H9 (cell line): ENCODE measurements around the gene MRPL21. TPM values are rescaled to one million over a fixed set of nuclear protein-coding genes. Genes with fewer than 3 reads are reported as not detected.

Source experiments
- DNase-seq: peaks from one replicate; pipeline ENCODE4 v3.0.0-alpha.2; 2017
- H2AFZ ChIP-seq: one replicate; pipeline ENCODE4 v1.6.1; 2013; ENCODE audit warnings: mild to moderate bottlenecking, low read length, control low read depth, moderate library complexity
- H2AK5ac ChIP-seq: 2 replicates; pipeline ENCODE4 v1.6.1; 2013; ENCODE audit warnings: low read length, control low read depth, mixed read lengths; ENCODE audit not compliant: insufficient read length
- H2BK120ac ChIP-seq: one replicate; pipeline ENCODE4 v1.6.1; 2013; ENCODE audit warnings: low read depth, mild to moderate bottlenecking, low read length, control low read depth, inconsistent platforms; ENCODE audit not compliant: poor library complexity, severe bottlenecking
- H2BK12ac ChIP-seq: 2 replicates; pipeline ENCODE4 v1.6.1; 2013; ENCODE audit warnings: low read length, control low read depth, mixed read lengths, low read depth; ENCODE audit not compliant: insufficient read length
- H2BK15ac ChIP-seq: 2 replicates; pipeline ENCODE4 v1.6.1; 2013; ENCODE audit warnings: low read depth, low read length, control low read depth
- H2BK20ac ChIP-seq: one replicate; pipeline ENCODE4 v1.6.1; 2013; ENCODE audit warnings: low read depth, mild to moderate bottlenecking, low read length, control low read depth, inconsistent platforms; ENCODE audit not compliant: poor library complexity, severe bottlenecking
- H2BK5ac ChIP-seq: 2 replicates; pipeline ENCODE4 v1.6.1; 2013; ENCODE audit warnings: low read length, control low read depth, mixed read lengths; ENCODE audit not compliant: insufficient read length
- H3K14ac ChIP-seq: 2 replicates; pipeline ENCODE4 v1.6.1; 2013; ENCODE audit warnings: low read length, control low read depth; ENCODE audit not compliant: insufficient read depth
- H3K18ac ChIP-seq: 2 replicates; pipeline ENCODE4 v1.6.1; 2013; ENCODE audit warnings: low read depth, mild to moderate bottlenecking, mixed read lengths, low read length, control low read depth; ENCODE audit not compliant: insufficient read length
- H3K23ac ChIP-seq: 2 replicates; pipeline ENCODE4 v1.6.1; 2013; ENCODE audit warnings: low read length, control low read depth, mixed read lengths, low read depth; ENCODE audit not compliant: insufficient read length
- H3K23me2 ChIP-seq: 2 replicates; pipeline ENCODE4 v1.6.1; 2013; ENCODE audit warnings: low read depth, mild to moderate bottlenecking, mixed read lengths, low read length, control low read depth; ENCODE audit not compliant: insufficient read length, poor library complexity, severe bottlenecking
- H3K27ac ChIP-seq: 2 replicates; pipeline ENCODE4 v1.5.1; 2013; ENCODE audit warnings: low read length, control low read depth, mixed read lengths, low read depth; ENCODE audit not compliant: insufficient read length
- H3K27me3 ChIP-seq: 2 replicates; pipeline ENCODE4 v1.6.1; 2013; ENCODE audit warnings: low read length, control low read depth, inconsistent platforms; ENCODE audit not compliant: insufficient read depth
- H3K4ac ChIP-seq: 2 replicates; pipeline ENCODE4 v1.6.1; 2013; ENCODE audit warnings: low read depth, mild to moderate bottlenecking, control low read depth, inconsistent platforms, low read length, moderate library complexity
- H3K4me1 ChIP-seq: 2 replicates; pipeline ENCODE4 v1.6.1; 2013; ENCODE audit warnings: low read length, control low read depth, inconsistent platforms; ENCODE audit not compliant: insufficient read depth
- H3K4me2 ChIP-seq: 2 replicates; pipeline ENCODE4 v1.6.1; 2013; ENCODE audit warnings: low read length, control low read depth, mixed read lengths; ENCODE audit not compliant: insufficient read length, insufficient read depth
- H3K56ac ChIP-seq: 2 replicates; pipeline ENCODE4 v1.6.1; 2013; ENCODE audit warnings: low read depth, mild to moderate bottlenecking, mixed read lengths, low read length, control low read depth; ENCODE audit not compliant: insufficient read length
- H3K79me1 ChIP-seq: 2 replicates; pipeline ENCODE4 v1.6.1; 2013; ENCODE audit warnings: low read depth, mild to moderate bottlenecking, moderate library complexity, low read length, control low read depth, inconsistent platforms; ENCODE audit not compliant: insufficient read depth, poor library complexity, severe bottlenecking
- H3K79me2 ChIP-seq: 2 replicates; pipeline ENCODE4 v1.6.1; 2013; ENCODE audit warnings: low read length, control low read depth, inconsistent platforms; ENCODE audit not compliant: insufficient read depth
- H3K9ac ChIP-seq: 2 replicates; pipeline ENCODE4 v1.6.1; 2013; ENCODE audit warnings: low read length, control low read depth, mixed read lengths; ENCODE audit not compliant: insufficient read length; ENCODE audit errors: extremely low read depth
- H3K9me3 ChIP-seq: one replicate; pipeline ENCODE4 v1.6.1; 2013; ENCODE audit warnings: low read depth, low read length, inconsistent platforms; ENCODE audit not compliant: control insufficient read depth
- H3T11ph ChIP-seq: one replicate; pipeline ENCODE4 v1.6.1; 2013; ENCODE audit warnings: mild to moderate bottlenecking, low read length, control low read depth, inconsistent platforms
- H4K20me1 ChIP-seq: one replicate; pipeline ENCODE4 v1.6.1; 2013; ENCODE audit not compliant: control insufficient read depth, insufficient read length, insufficient read depth
- H4K5ac ChIP-seq: 2 replicates; pipeline ENCODE4 v1.6.1; 2013; ENCODE audit warnings: low read depth, mild to moderate bottlenecking, mixed read lengths, low read length, control low read depth; ENCODE audit not compliant: insufficient read length
- H4K8ac ChIP-seq: replicated peaks from 2 replicates; pipeline ENCODE4 v1.6.1; 2013; ENCODE audit warnings: low read length, control low read depth, mixed read lengths, low read depth; ENCODE audit not compliant: insufficient read length
- H4K91ac ChIP-seq: 2 replicates; pipeline ENCODE4 v1.6.1; 2013; ENCODE audit warnings: low read depth, mild to moderate bottlenecking, moderate library complexity, mixed read lengths, low read length, control low read depth; ENCODE audit not compliant: insufficient read length
- H3K27ac Mint-ChIP-seq, 3 experiments: 2 replicates in 2 of 3; 3 replicates in 1 of 3; pipeline ENCODE4 v1.8.0; 2020 to 2021; ENCODE audit warnings: mixed read lengths in 3 of 3, mild to moderate bottlenecking in 1 of 3, moderate library complexity in 1 of 3
- H3K27me3 Mint-ChIP-seq: 2 replicates; pipeline ENCODE4 v1.8.0; 2021; ENCODE audit warnings: low read depth, mild to moderate bottlenecking, moderate library complexity, mixed read lengths
- H3K36me3 Mint-ChIP-seq, 3 experiments: 2 replicates in 2 of 3; 3 replicates in 1 of 3; pipeline ENCODE4 v1.8.0; 2020 to 2021; ENCODE audit warnings: low read depth in 3 of 3, mixed read lengths in 3 of 3; ENCODE audit not compliant: insufficient read depth in 1 of 3
- H3K4me1 Mint-ChIP-seq, 2 experiments: 2 replicates each; pipeline ENCODE4 v1.8.0; 2020; ENCODE audit warnings: mixed read lengths in 2 of 2
- H3K4me3 Mint-ChIP-seq, 2 experiments: 2 replicates in 1 of 2; 3 replicates in 1 of 2; pipeline ENCODE4 v1.8.0; 2020 to 2021; ENCODE audit warnings: mild to moderate bottlenecking in 2 of 2, mixed read lengths in 2 of 2, moderate library complexity in 1 of 2
- H3K9me3 Mint-ChIP-seq, 2 experiments: 2 replicates in 1 of 2; 3 replicates in 1 of 2; pipeline ENCODE4 v1.8.0; 2020; ENCODE audit warnings: mild to moderate bottlenecking in 2 of 2, mixed read lengths in 2 of 2, moderate library complexity in 1 of 2
- CTCF ChIP-seq: fragments of 200-600 bp; sonication (generic); conservative IDR thresholded peaks from 3 replicates; pipeline ENCODE4 v1.8.0; 2021; ENCODE audit warnings: antibody characterized with exemption, mild to moderate bottlenecking
- WGBS: extraction: QIAGEN DNeasy Blood & Tissue Kit; methylation state at CpG from one replicate; pipeline ENCODE4 v1.1.7; 2013; ENCODE audit warnings: missing lambda C conversion rate, low lambda C conversion rate, mixed read lengths; ENCODE audit not compliant: insufficient read length; ENCODE audit errors: extremely low coverage; 5-methylcytosine and 5-hydroxymethylcytosine counted together
- total RNA-seq: library from RNA; stranded (reverse); gene quantifications from 2 replicates; pipeline ENCODE4 v1.2.1, GENCODE V29; 2021

MRPL21 gene
- total RNA-seq, 1 experiment from 2014 or later, result 91.5 TPM

GRCh38 chr11:68845351-68846002, 58.2 kb downstream of the MRPL21 start:
- no peak overlapping the region for H3K23ac ChIP-seq

More at GRCh38 chr11:68845351-68846002, 58.2 kb downstream of the MRPL21 start:
- no peak overlapping the region for H2AK5ac ChIP-seq
- H3K4ac ChIP-seq, result no peak overlapping the region
- DNase-seq, result no peak
- H4K8ac ChIP-seq, result no peak overlapping the region
- no CpG with 5 or more reads among the region's 18 CpGs for WGBS
- peaks cover 5% of the 10 kb centered on the region for H3K23me2 ChIP-seq
- H3T11ph ChIP-seq, result no peak overlapping the region
- no peak overlapping the region for H2BK15ac ChIP-seq
- Mint-ChIP-seq H3K27me3 (peaks cover 83% of the 10 kb centered on the region), H3K4me3 (0 out of 5 replicates have a peak overlapping the region, but pooled peaks of 1 of the 2 experiments have one; percentile 39), H3K4me1 (peaks cover 11 to 15% of the 10 kb centered on the region in 2 experiments), H3K36me3 (no peaks in the 10 kb centered on the region), H3K9me3 (peaks cover 0 to 6% of the 10 kb centered on the region in 2 experiments; a peak in 3 of 5 replicates), H3K27ac (no peak overlapping the region)
- no peak overlapping the region for H3K14ac ChIP-seq
- no peak overlapping the region for H4K5ac ChIP-seq
- no peak overlapping the region for H3K4me2 ChIP-seq
- no peak overlapping the region for H2BK20ac ChIP-seq
- peaks cover 4% of the 10 kb centered on the region for H4K20me1 ChIP-seq
- TF ChIP-seq CTCF, result no peak
- H2AFZ ChIP-seq, result no peak overlapping the region
- H4K91ac ChIP-seq, result no peak overlapping the region
- no peak overlapping the region for H3K27ac ChIP-seq
- H3K18ac ChIP-seq, result no peak overlapping the region
- H3K56ac ChIP-seq, result no peak overlapping the region
- no peaks in the 10 kb centered on the region for H3K79me2 ChIP-seq
- no peak overlapping the region for H3K9ac ChIP-seq
- no peaks in the 10 kb centered on the region for H3K9me3 ChIP-seq
- H2BK12ac ChIP-seq, result no peak overlapping the region
- H3K27me3 ChIP-seq, result peaks cover 26% of the 10 kb centered on the region
- no peak overlapping the region for H2BK120ac ChIP-seq
- H3K79me1 ChIP-seq, result no peaks in the 10 kb centered on the region
- H2BK5ac ChIP-seq, result no peak overlapping the region
- H3K4me1 ChIP-seq, result no peaks in the 10 kb centered on the region
